H9 (cell line): Measurements from ENCODE around the gene ABCC2. TPM values are rescaled to one million over a fixed set of nuclear protein-coding genes. Genes with fewer than 3 reads are reported as not detected.

Experiments used
- DNase-seq: peaks from one replicate; pipeline ENCODE4 v3.0.0-alpha.2; 2017
- H2AFZ ChIP-seq: one replicate; pipeline ENCODE4 v1.6.1; 2013; ENCODE audit warnings: mild to moderate bottlenecking, low read length, control low read depth, moderate library complexity
- H2AK5ac ChIP-seq: 2 replicates; pipeline ENCODE4 v1.6.1; 2013; ENCODE audit warnings: low read length, control low read depth, mixed read lengths; ENCODE audit not compliant: insufficient read length
- H2BK120ac ChIP-seq: one replicate; pipeline ENCODE4 v1.6.1; 2013; ENCODE audit warnings: low read depth, mild to moderate bottlenecking, low read length, control low read depth, inconsistent platforms; ENCODE audit not compliant: poor library complexity, severe bottlenecking
- H2BK12ac ChIP-seq: 2 replicates; pipeline ENCODE4 v1.6.1; 2013; ENCODE audit warnings: low read length, control low read depth, mixed read lengths, low read depth; ENCODE audit not compliant: insufficient read length
- H2BK15ac ChIP-seq: 2 replicates; pipeline ENCODE4 v1.6.1; 2013; ENCODE audit warnings: low read depth, low read length, control low read depth
- H2BK20ac ChIP-seq: one replicate; pipeline ENCODE4 v1.6.1; 2013; ENCODE audit warnings: low read depth, mild to moderate bottlenecking, low read length, control low read depth, inconsistent platforms; ENCODE audit not compliant: poor library complexity, severe bottlenecking
- H2BK5ac ChIP-seq: 2 replicates; pipeline ENCODE4 v1.6.1; 2013; ENCODE audit warnings: low read length, control low read depth, mixed read lengths; ENCODE audit not compliant: insufficient read length
- H3K14ac ChIP-seq: 2 replicates; pipeline ENCODE4 v1.6.1; 2013; ENCODE audit warnings: low read length, control low read depth; ENCODE audit not compliant: insufficient read depth
- H3K18ac ChIP-seq: 2 replicates; pipeline ENCODE4 v1.6.1; 2013; ENCODE audit warnings: low read depth, mild to moderate bottlenecking, mixed read lengths, low read length, control low read depth; ENCODE audit not compliant: insufficient read length
- H3K23ac ChIP-seq: 2 replicates; pipeline ENCODE4 v1.6.1; 2013; ENCODE audit warnings: low read length, control low read depth, mixed read lengths, low read depth; ENCODE audit not compliant: insufficient read length
- H3K23me2 ChIP-seq: 2 replicates; pipeline ENCODE4 v1.6.1; 2013; ENCODE audit warnings: low read depth, mild to moderate bottlenecking, mixed read lengths, low read length, control low read depth; ENCODE audit not compliant: insufficient read length, poor library complexity, severe bottlenecking
- H3K27ac ChIP-seq: 2 replicates; pipeline ENCODE4 v1.5.1; 2013; ENCODE audit warnings: low read length, control low read depth, mixed read lengths, low read depth; ENCODE audit not compliant: insufficient read length
- H3K27me3 ChIP-seq: 2 replicates; pipeline ENCODE4 v1.6.1; 2013; ENCODE audit warnings: low read length, control low read depth, inconsistent platforms; ENCODE audit not compliant: insufficient read depth
- H3K4ac ChIP-seq: 2 replicates; pipeline ENCODE4 v1.6.1; 2013; ENCODE audit warnings: low read depth, mild to moderate bottlenecking, control low read depth, inconsistent platforms, low read length, moderate library complexity
- H3K4me1 ChIP-seq: 2 replicates; pipeline ENCODE4 v1.6.1; 2013; ENCODE audit warnings: low read length, control low read depth, inconsistent platforms; ENCODE audit not compliant: insufficient read depth
- H3K4me2 ChIP-seq: 2 replicates; pipeline ENCODE4 v1.6.1; 2013; ENCODE audit warnings: low read length, control low read depth, mixed read lengths; ENCODE audit not compliant: insufficient read length, insufficient read depth
- H3K56ac ChIP-seq: 2 replicates; pipeline ENCODE4 v1.6.1; 2013; ENCODE audit warnings: low read depth, mild to moderate bottlenecking, mixed read lengths, low read length, control low read depth; ENCODE audit not compliant: insufficient read length
- H3K79me1 ChIP-seq: 2 replicates; pipeline ENCODE4 v1.6.1; 2013; ENCODE audit warnings: low read depth, mild to moderate bottlenecking, moderate library complexity, low read length, control low read depth, inconsistent platforms; ENCODE audit not compliant: insufficient read depth, poor library complexity, severe bottlenecking
- H3K79me2 ChIP-seq: 2 replicates; pipeline ENCODE4 v1.6.1; 2013; ENCODE audit warnings: low read length, control low read depth, inconsistent platforms; ENCODE audit not compliant: insufficient read depth
- H3K9ac ChIP-seq: 2 replicates; pipeline ENCODE4 v1.6.1; 2013; ENCODE audit warnings: low read length, control low read depth, mixed read lengths; ENCODE audit not compliant: insufficient read length; ENCODE audit errors: extremely low read depth
- H3K9me3 ChIP-seq: one replicate; pipeline ENCODE4 v1.6.1; 2013; ENCODE audit warnings: low read depth, low read length, inconsistent platforms; ENCODE audit not compliant: control insufficient read depth
- H3T11ph ChIP-seq: one replicate; pipeline ENCODE4 v1.6.1; 2013; ENCODE audit warnings: mild to moderate bottlenecking, low read length, control low read depth, inconsistent platforms
- H4K20me1 ChIP-seq: one replicate; pipeline ENCODE4 v1.6.1; 2013; ENCODE audit not compliant: control insufficient read depth, insufficient read length, insufficient read depth
- H4K5ac ChIP-seq: 2 replicates; pipeline ENCODE4 v1.6.1; 2013; ENCODE audit warnings: low read depth, mild to moderate bottlenecking, mixed read lengths, low read length, control low read depth; ENCODE audit not compliant: insufficient read length
- H4K8ac ChIP-seq: replicated peaks from 2 replicates; pipeline ENCODE4 v1.6.1; 2013; ENCODE audit warnings: low read length, control low read depth, mixed read lengths, low read depth; ENCODE audit not compliant: insufficient read length
- H4K91ac ChIP-seq: 2 replicates; pipeline ENCODE4 v1.6.1; 2013; ENCODE audit warnings: low read depth, mild to moderate bottlenecking, moderate library complexity, mixed read lengths, low read length, control low read depth; ENCODE audit not compliant: insufficient read length
- H3K27ac Mint-ChIP-seq, 3 experiments: 2 replicates in 2 of 3; 3 replicates in 1 of 3; pipeline ENCODE4 v1.8.0; 2020 to 2021; ENCODE audit warnings: mixed read lengths in 3 of 3, mild to moderate bottlenecking in 1 of 3, moderate library complexity in 1 of 3
- H3K27me3 Mint-ChIP-seq: 2 replicates; pipeline ENCODE4 v1.8.0; 2021; ENCODE audit warnings: low read depth, mild to moderate bottlenecking, moderate library complexity, mixed read lengths
- H3K36me3 Mint-ChIP-seq, 3 experiments: 2 replicates in 2 of 3; 3 replicates in 1 of 3; pipeline ENCODE4 v1.8.0; 2020 to 2021; ENCODE audit warnings: low read depth in 3 of 3, mixed read lengths in 3 of 3; ENCODE audit not compliant: insufficient read depth in 1 of 3
- H3K4me1 Mint-ChIP-seq, 2 experiments: 2 replicates each; pipeline ENCODE4 v1.8.0; 2020; ENCODE audit warnings: mixed read lengths in 2 of 2
- H3K4me3 Mint-ChIP-seq, 2 experiments: 2 replicates in 1 of 2; 3 replicates in 1 of 2; pipeline ENCODE4 v1.8.0; 2020 to 2021; ENCODE audit warnings: mild to moderate bottlenecking in 2 of 2, mixed read lengths in 2 of 2, moderate library complexity in 1 of 2
- H3K9me3 Mint-ChIP-seq, 2 experiments: 2 replicates in 1 of 2; 3 replicates in 1 of 2; pipeline ENCODE4 v1.8.0; 2020; ENCODE audit warnings: mild to moderate bottlenecking in 2 of 2, mixed read lengths in 2 of 2, moderate library complexity in 1 of 2
- WGBS: extraction: QIAGEN DNeasy Blood & Tissue Kit; methylation state at CpG from one replicate; pipeline ENCODE4 v1.1.7; 2013; ENCODE audit warnings: missing lambda C conversion rate, low lambda C conversion rate, mixed read lengths; ENCODE audit not compliant: insufficient read length; ENCODE audit errors: extremely low coverage; 5-methylcytosine and 5-hydroxymethylcytosine counted together
- total RNA-seq: library from RNA; stranded (reverse); gene quantifications from 2 replicates; pipeline ENCODE4 v1.2.1, GENCODE V29; 2021
- TF ChIP-seq, protein P1 (sequence below): fragments of 200-600 bp; sonication (generic); conservative IDR thresholded peaks from 3 replicates; pipeline ENCODE4 v1.8.0; 2021; ENCODE audit warnings: antibody characterized with exemption, mild to moderate bottlenecking

The ABCC2 gene
- total RNA-seq, 1 experiment from 2014 or later, result 0.68 TPM

DNA sequence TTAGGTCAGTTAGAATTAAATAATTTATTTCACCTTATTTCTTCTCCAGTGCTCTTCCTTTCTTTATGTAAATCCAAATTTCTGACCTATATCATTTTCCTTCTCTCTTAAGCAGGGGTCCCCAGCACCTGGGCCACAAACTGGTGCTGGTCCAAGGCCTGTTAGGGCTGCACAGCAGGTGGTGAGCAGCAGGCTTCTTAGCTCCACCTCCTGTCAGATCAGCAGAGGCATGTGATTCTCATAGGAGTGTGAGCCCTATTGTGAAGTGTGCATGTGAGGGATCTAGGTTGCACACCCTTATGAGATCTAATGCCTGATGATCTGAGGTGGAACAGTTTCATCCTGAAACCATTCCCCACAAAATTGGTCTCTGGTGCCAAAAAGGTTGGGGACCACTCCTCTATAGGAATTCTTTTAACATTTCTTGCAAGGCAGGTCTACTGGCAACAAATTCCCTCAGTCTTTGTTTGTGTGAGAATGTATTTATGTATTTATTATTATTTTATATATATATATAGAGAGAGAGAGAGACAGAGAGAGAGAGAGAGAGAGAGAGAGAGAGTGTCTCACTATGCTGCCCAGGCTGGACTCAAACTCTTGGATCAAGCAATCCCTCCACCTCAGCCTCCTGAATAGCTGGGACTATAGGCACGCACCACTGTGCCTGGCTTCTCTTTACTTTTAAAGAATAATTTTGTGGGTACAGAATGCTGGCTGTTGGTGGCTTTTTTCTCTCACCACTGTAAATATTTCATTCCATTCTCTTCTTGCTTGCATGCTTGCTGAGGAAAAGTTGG, 4.3 kb upstream of the ABCC2 start:
- H4K20me1 ChIP-seq, result no peaks in the 10 kb centered on the region
- no peak overlapping the region for H3T11ph ChIP-seq
- H3K23ac ChIP-seq, result no peak overlapping the region
- H2BK15ac ChIP-seq, result no peak overlapping the region
- no peaks in the 10 kb centered on the region for H3K27me3 Mint-ChIP-seq
- no peak overlapping the region; a peak in 1 of 7 replicates for H3K27ac Mint-ChIP-seq
- no CpG with 5 or more reads among the region's 1 CpG for WGBS
- H2AFZ ChIP-seq, result no peak overlapping the region
- H3K36me3 Mint-ChIP-seq, result no peaks in the 10 kb centered on the region
- H3K9me3 ChIP-seq, result no peaks in the 10 kb centered on the region
- H3K4ac ChIP-seq, result no peak overlapping the region
- H3K79me2 ChIP-seq, result no peaks in the 10 kb centered on the region
- DNase-seq, result peak; percentile 36
- no peak overlapping the region for H2BK5ac ChIP-seq
- no peaks in the 10 kb centered on the region; a peak in 1 of 5 replicates for H3K9me3 Mint-ChIP-seq
- no peak overlapping the region for H3K4me3 Mint-ChIP-seq
- H2AK5ac ChIP-seq, result no peak overlapping the region
- no peaks in the 10 kb centered on the region for H3K79me1 ChIP-seq
- no peak overlapping the region for H2BK20ac ChIP-seq
- H4K91ac ChIP-seq, result no peak overlapping the region
- TF ChIP-seq, protein P1, sequence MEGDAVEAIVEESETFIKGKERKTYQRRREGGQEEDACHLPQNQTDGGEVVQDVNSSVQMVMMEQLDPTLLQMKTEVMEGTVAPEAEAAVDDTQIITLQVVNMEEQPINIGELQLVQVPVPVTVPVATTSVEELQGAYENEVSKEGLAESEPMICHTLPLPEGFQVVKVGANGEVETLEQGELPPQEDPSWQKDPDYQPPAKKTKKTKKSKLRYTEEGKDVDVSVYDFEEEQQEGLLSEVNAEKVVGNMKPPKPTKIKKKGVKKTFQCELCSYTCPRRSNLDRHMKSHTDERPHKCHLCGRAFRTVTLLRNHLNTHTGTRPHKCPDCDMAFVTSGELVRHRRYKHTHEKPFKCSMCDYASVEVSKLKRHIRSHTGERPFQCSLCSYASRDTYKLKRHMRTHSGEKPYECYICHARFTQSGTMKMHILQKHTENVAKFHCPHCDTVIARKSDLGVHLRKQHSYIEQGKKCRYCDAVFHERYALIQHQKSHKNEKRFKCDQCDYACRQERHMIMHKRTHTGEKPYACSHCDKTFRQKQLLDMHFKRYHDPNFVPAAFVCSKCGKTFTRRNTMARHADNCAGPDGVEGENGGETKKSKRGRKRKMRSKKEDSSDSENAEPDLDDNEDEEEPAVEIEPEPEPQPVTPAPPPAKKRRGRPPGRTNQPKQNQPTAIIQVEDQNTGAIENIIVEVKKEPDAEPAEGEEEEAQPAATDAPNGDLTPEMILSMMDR, result no peak
- no peak overlapping the region for H2BK120ac ChIP-seq
- H2BK12ac ChIP-seq, result no peak overlapping the region
- no peaks in the 10 kb centered on the region for H3K27me3 ChIP-seq
- H3K4me2 ChIP-seq, result no peak overlapping the region
- H4K8ac ChIP-seq, result no peak overlapping the region
- no peak overlapping the region for H3K56ac ChIP-seq
- peaks cover 12 to 14% of the 10 kb centered on the region in 2 experiments for H3K4me1 Mint-ChIP-seq
- 0 out of 2 replicates have a peak, but pooled peaks cover 3% of the 10 kb centered on the region for H3K4me1 ChIP-seq
- no peak overlapping the region for H3K14ac ChIP-seq
- no peak overlapping the region for H3K9ac ChIP-seq
- no peak overlapping the region for H3K18ac ChIP-seq
- H4K5ac ChIP-seq, result no peak overlapping the region
- no peak overlapping the region for H3K27ac ChIP-seq
- H3K23me2 ChIP-seq, result no peaks in the 10 kb centered on the region
